ENCODE measurements around the gene ANO7. TPM values are rescaled to one million over a fixed set of nuclear protein-coding genes. Genes with fewer than 3 reads are reported as not detected.

Gene ANO7
- total and polyA plus RNA-seq, 2 of the 13 experiments (the other 11 are each of a cell fraction or from before 2014, with no cell fraction given), result 4.1 to 4.9 TPM

GRCh38 chr2:241217320-241218031 lies 29.0 kb downstream of the ANO7 start (continued):
- TF ChIP-seq ZBTB25 (CRISPR knock-in tag; IDR thresholded peaks at IDR 0.05), result peak; percentile 51; the same call in 1 of the 2 replicates
- TF ChIP-seq, protein P1, sequence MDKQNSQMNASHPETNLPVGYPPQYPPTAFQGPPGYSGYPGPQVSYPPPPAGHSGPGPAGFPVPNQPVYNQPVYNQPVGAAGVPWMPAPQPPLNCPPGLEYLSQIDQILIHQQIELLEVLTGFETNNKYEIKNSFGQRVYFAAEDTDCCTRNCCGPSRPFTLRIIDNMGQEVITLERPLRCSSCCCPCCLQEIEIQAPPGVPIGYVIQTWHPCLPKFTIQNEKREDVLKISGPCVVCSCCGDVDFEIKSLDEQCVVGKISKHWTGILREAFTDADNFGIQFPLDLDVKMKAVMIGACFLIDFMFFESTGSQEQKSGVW (CRISPR knock-in tag; IDR thresholded peaks at IDR 0.05; ENCODE audit: borderline replicate concordance), result 0 out of 2 replicates have a peak, but pooled peaks have one; percentile 86
- peak; percentile 55 for TF ChIP-seq KAT8 (CRISPR knock-in tag; IDR thresholded peaks at IDR 0.05)
- peak; percentile 94 for TF ChIP-seq ZFX (CRISPR knock-in tag; IDR thresholded peaks at IDR 0.05; ENCODE audit: low read depth)
- no peak for TF ChIP-seq AHR (CRISPR knock-in tag; IDR thresholded peaks at IDR 0.05)
- peak; percentile 64 for TF ChIP-seq ZNF781 (CRISPR knock-in tag; IDR thresholded peaks at IDR 0.05; ENCODE audit: borderline replicate concordance, not compliant biosample characterization)
- TF ChIP-seq SAP130 (CRISPR knock-in tag; IDR thresholded peaks at IDR 0.05; ENCODE audit: low read depth), result peak; percentile 88
- TF ChIP-seq, protein P2, sequence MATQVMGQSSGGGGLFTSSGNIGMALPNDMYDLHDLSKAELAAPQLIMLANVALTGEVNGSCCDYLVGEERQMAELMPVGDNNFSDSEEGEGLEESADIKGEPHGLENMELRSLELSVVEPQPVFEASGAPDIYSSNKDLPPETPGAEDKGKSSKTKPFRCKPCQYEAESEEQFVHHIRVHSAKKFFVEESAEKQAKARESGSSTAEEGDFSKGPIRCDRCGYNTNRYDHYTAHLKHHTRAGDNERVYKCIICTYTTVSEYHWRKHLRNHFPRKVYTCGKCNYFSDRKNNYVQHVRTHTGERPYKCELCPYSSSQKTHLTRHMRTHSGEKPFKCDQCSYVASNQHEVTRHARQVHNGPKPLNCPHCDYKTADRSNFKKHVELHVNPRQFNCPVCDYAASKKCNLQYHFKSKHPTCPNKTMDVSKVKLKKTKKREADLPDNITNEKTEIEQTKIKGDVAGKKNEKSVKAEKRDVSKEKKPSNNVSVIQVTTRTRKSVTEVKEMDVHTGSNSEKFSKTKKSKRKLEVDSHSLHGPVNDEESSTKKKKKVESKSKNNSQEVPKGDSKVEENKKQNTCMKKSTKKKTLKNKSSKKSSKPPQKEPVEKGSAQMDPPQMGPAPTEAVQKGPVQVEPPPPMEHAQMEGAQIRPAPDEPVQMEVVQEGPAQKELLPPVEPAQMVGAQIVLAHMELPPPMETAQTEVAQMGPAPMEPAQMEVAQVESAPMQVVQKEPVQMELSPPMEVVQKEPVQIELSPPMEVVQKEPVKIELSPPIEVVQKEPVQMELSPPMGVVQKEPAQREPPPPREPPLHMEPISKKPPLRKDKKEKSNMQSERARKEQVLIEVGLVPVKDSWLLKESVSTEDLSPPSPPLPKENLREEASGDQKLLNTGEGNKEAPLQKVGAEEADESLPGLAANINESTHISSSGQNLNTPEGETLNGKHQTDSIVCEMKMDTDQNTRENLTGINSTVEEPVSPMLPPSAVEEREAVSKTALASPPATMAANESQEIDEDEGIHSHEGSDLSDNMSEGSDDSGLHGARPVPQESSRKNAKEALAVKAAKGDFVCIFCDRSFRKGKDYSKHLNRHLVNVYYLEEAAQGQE (IDR thresholded peaks at IDR 0.05; ENCODE audit: borderline replicate concordance in 1 of 2, low read depth in 1 of 2, low read length in 2 of 2), result no peak
- TF ChIP-seq ZNF678 (CRISPR knock-in tag; IDR thresholded peaks at IDR 0.05), result peak; percentile 60; the same call in 1 of the 2 replicates
- TF ChIP-seq EED (CRISPR knock-in tag; IDR thresholded peaks at IDR 0.05), result peak; percentile 74
- no peak for TF ChIP-seq NFATC3 (CRISPR knock-in tag; IDR thresholded peaks at IDR 0.05)
- TF ChIP-seq SRY (CRISPR knock-in tag; IDR thresholded peaks at IDR 0.05), result peak; percentile 80; the same call in 1 of the 2 replicates
- TF ChIP-seq PPARG (CRISPR knock-in tag; conservative IDR thresholded peaks at IDR 0.05), result no peak
- no peak for TF ChIP-seq ZNF790 (CRISPR knock-in tag; IDR thresholded peaks at IDR 0.05; ENCODE audit: borderline replicate concordance)
- TF ChIP-seq ZNF3 (CRISPR knock-in tag; IDR thresholded peaks at IDR 0.05), result no peak
- TF ChIP-seq, protein P3, sequence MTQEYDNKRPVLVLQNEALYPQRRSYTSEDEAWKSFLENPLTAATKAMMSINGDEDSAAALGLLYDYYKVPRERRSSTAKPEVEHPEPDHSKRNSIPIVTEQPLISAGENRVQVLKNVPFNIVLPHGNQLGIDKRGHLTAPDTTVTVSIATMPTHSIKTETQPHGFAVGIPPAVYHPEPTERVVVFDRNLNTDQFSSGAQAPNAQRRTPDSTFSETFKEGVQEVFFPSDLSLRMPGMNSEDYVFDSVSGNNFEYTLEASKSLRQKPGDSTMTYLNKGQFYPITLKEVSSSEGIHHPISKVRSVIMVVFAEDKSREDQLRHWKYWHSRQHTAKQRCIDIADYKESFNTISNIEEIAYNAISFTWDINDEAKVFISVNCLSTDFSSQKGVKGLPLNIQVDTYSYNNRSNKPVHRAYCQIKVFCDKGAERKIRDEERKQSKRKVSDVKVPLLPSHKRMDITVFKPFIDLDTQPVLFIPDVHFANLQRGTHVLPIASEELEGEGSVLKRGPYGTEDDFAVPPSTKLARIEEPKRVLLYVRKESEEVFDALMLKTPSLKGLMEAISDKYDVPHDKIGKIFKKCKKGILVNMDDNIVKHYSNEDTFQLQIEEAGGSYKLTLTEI (CRISPR knock-in tag; conservative IDR thresholded peaks at IDR 0.05), result no peak
- TF ChIP-seq ZNF569 (CRISPR knock-in tag; IDR thresholded peaks at IDR 0.05; ENCODE audit: borderline replicate concordance), result peak; percentile 47; the same call in 1 of the 2 replicates
- TF ChIP-seq POGZ (CRISPR knock-in tag; IDR thresholded peaks at IDR 0.05), result peak; percentile 50; the same call in 1 of the 2 replicates
